Left cardiac atrium (tissue), 4 donors: ENCODE measurements around the gene COL9A3. TPM values are rescaled to one million over a fixed set of nuclear protein-coding genes. Genes with fewer than 3 reads are reported as not detected.

Experiments used
- ATAC-seq, 2 donors: fragments of 200-7000 bp; cut with Tn5 transposase; one replicate each; pipeline ENCODE4 v1.9.1; 2020; ENCODE audit warnings: mild to moderate bottlenecking in 2 of 2, moderate library complexity in 2 of 2
- DNase-seq: peaks from one replicate; pipeline ENCODE4 v3.0.0-alpha.2; 2020
- intact Hi-C, 2 donors: fragments of 100-400 bp; cut with DNase I; formaldehyde crosslinking; loops; one replicate each; pipeline versions ENCODE4 v1.14.1 to v1.15.1; 2022 to 2023
- total RNA-seq, 2 donors: library from RNA; stranded (reverse); fragmentation: NEBNext Ultra II Directional; extraction: Animal tissue kit (Norgen Biotek cat#: 25700); gene quantifications; one replicate each; pipeline ENCODE4 v1.2.1, GENCODE V29; 2021
- donor health status: DM: no; HTN: yes; CAD: no.
- donor health status: DM: no; HTN: yes; CAD: no; lungs with severe emphysema.
- donor health status: DM: yes; HTN: yes; CAD: no.
- donor health status: Dilated cardiomyopathy.

Gene COL9A3
- total RNA-seq, 2 donors from 2014 or later = 4.0 to 4.7 TPM

- ATAC-seq (no peak), DNase-seq (no peak)
- intact Hi-C loops = no loop called here
These were observed 65.6 kb downstream of the COL9A3 start for GRCh38 chr20:62882426-62882825.

DNA sequence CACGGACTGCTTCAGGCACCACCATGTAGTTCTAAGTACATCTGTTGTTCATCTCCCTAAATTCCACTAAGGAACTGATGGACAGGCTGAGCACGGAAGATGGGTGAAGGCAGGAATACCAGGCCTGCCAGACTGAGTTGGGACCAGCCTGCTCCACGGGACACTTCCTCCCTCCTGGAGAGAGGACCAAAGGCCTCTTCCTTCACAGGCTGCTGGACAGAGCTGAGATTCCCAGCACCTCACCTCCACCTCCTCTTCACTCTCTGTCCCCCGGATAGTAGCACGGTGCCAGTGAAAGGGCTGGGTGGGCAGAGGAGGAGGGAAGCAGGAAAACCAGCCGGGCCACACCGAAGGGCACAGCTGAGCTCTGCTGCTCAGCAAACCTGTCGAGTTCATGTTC, 67.7 kb downstream of the COL9A3 start:
- intact Hi-C loops = no loop called here
- ATAC-seq = no peak
- no peak for DNase-seq

- intact Hi-C loops = no loop called here
- no peak for ATAC-seq
- no peak for DNase-seq
These were observed 68.4 kb downstream of the COL9A3 start for GRCh38 chr20:62885046-62885895.

DNA sequence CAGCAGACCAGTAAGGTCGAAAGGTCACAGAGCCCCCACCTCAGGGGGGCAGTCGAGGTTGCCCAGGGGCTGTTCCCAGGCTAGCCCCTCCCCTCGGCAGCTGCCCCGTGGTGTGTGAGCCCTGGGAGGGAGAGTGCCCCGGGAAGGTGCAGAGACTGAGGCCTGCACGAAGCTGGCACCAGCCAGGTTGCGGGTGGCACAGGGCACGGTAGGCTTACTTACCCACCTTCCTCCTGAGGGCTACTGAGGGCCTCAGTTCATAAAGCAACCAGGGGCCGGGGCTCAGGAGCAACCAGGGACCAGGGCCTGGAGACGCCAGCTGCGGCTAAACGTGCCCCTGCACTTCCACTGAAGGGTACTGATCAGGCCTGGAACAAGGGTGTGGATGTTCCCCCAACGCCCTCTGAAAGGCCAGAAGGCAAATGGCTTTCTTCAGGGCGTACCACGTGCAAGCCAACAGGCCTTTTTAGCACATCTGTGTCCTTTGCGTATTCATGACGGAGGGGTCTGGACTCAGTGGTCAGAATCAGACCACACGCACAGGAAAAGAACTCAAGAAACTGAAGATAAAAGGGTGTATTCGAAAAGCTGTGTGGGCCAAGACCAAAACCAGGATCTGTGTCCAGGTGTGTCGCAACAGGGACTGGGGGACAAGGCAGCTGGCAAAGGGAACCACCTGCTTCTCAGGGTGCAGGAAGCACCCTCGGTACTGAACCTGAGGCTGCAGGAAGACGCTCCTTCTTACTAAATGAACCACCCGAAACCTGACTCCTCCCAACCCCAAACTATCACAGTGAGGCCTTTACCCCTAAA, 69.3 kb downstream of the COL9A3 start:
- DNase-seq = no peak
- no peak for ATAC-seq
- intact Hi-C loops = no loop called here

DNA sequence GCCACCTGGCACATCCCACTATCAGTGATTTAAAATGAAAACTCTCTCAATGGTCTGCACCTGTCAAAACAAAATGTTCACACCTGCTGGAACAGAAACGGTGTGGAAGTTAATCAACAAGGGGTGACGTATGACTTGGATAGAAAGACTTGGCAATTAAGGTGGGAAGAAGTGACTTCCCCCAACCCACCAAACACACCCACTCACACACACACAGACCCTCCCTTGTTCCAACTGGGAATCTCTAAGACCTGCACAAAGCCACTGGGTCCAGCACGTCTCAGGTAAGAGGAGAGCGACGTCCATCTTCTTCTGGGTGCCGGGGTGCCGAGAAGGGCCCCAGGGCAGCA, 69.8 kb downstream of the COL9A3 start:
- DNase-seq = no peak
- intact Hi-C loops = no loop called here
- ATAC-seq = no peak

DNA sequence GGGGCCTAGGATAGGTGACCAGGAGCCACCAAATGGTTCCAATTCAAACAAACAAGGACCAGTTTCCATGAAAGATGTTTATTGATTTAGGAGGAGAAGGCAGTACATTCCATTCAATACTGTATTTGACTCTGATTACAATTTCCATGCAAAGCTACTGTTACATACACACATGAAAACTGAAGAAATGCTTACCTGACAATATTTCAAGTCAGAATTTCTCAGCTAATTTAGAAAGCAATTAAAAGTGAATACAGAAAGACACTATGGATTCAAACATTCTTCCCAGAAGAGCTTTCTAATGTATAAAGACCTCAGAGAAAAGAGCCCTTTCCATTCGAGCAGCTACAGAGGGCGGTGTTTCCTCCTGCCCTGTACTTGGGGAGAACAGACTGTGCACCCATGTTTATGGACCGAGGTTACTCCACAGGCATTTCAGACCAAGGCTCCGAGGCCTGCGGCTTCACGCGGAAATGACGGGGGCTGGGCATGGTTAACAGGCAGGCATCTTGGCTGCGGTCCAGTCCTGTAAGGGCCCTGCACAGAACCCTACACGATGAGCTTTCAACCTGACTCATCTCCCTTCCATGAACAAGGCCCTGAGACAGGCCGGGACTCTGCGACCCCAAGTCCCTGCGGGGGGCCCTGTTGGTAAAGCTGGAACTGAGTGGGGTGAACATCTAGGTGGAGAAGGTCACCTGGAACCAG, 70.5 kb downstream of the COL9A3 start:
- intact Hi-C loops = no loop called here
- peak; percentile 58 to 61 for ATAC-seq
- DNase-seq = peak; percentile 67

- intact Hi-C loops = no loop called here
- DNase-seq = no peak
- ATAC-seq = no peak
These were observed 71.0 kb downstream of the COL9A3 start for GRCh38 chr20:62887860-62888239.

DNA sequence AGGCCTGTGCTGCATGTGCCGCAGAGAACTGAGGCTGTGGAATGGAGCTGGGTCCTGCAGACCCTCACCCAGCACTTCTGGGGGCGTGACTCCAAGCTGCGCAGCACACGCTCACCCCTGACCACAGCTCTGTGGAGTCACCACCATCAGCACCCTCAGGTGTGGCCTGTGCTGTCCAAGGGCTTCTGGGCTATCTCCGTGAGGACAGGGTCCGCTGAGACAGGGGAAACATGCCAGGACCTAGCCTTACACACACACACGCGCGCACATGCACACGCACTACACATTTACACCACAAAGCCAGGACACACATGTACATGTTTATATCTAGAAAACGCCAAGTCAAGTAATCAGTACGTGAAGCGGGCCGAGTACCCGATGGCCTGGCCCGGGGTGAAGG, 71.6 kb downstream of the COL9A3 start:
- intact Hi-C loops = no loop called here
- no peak for ATAC-seq

GRCh38 chr20:62888910-62889309, 72.1 kb downstream of the COL9A3 start:
- no peak for ATAC-seq
- intact Hi-C loops = no loop called here
- DNase-seq = no peak

More for the DNA sequence above, 71.6 kb downstream of the COL9A3 start:
- DNase-seq = no peak

GRCh38 chr20:62889411-62889810, 72.6 kb downstream of the COL9A3 start:
- intact Hi-C loops = no loop called here
- no peak for DNase-seq
- ATAC-seq = no peak

DNA sequence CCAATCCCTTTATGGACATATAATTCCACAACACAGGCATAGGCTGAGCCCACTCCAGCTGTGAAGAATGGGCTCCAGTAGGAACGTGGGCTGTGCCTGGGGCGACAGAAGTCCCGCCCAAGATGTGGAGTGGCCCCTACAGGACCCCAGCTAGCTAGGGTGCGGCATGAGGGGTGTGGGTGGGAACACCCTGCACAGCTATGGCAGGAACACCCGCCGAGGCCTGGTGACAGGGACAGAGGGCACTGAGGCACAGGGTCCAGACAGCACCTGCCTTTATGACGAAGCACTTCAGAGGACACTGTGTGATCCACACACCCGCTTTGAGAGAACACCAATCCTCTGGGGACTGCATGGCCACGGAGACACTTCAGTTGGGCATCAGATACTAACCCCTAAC, 73.0 kb downstream of the COL9A3 start:
- no peak for DNase-seq
- intact Hi-C loops = no loop called here
- no peak for ATAC-seq

- ATAC-seq (no peak), DNase-seq (no peak)
- intact Hi-C loops = no loop called here
These were observed 73.6 kb downstream of the COL9A3 start for GRCh38 chr20:62890444-62890843.

Other genes with a start within 250 kb of the COL9A3 start
- 10 to 100 TPM; 15.1 to 35.5 TPM for gene SLCO4A1, start 174.5 kb upstream of the COL9A3 start, total RNA-seq
- not detected for gene NTSR1, start 108.2 kb upstream of the COL9A3 start, total RNA-seq
- gene MRGBP, start 20.6 kb upstream of the COL9A3 start, total RNA-seq = 1 to 10 TPM; 8.9 TPM
- gene OGFR, start 12.2 kb upstream of the COL9A3 start, total RNA-seq = 10 to 100 TPM; 23.3 to 23.6 TPM
- gene TCFL5, start 44.8 kb downstream of the COL9A3 start, total RNA-seq = 1 to 10 TPM; 6.4 to 8.4 TPM
- 10 to 100 TPM; 33.8 to 39.1 TPM for gene DIDO1, start 109.5 kb downstream of the COL9A3 start, total RNA-seq
- 10 to 100 TPM; 16.8 to 20.2 TPM for gene GID8, start 121.1 kb downstream of the COL9A3 start, total RNA-seq
- gene SLC17A9, start 135.7 kb downstream of the COL9A3 start, total RNA-seq = 1 to 10 TPM; 2.1 to 5.7 TPM
- gene BHLHE23, start 189.9 kb downstream of the COL9A3 start, total RNA-seq = not detected